ENCODE measurements around the gene CDH5. TPM values are rescaled to one million over a fixed set of nuclear protein-coding genes. Genes with fewer than 3 reads are reported as not detected.

Gene CDH5
- total and polyA plus RNA-seq, 2 donors from 2014 or later = 13.9 to 41.3 TPM

- FAIRE-seq (no peak), DNase-seq (no peak)
- Histone ChIP-seq H3K27me3 (ENCODE audit: control insufficient read depth, insufficient read depth, low read length) (no peaks in the 10 kb centered on the region), H3K9ac (ENCODE audit: low read length in 3 of 3) (peak overlapping the region in 1 of 3 donors; percentile 67), H3K36me3 (ENCODE audit: control insufficient read depth in 2 of 3, insufficient read depth in 3 of 3, low read length in 3 of 3) (no peaks in the 10 kb centered on the region), H3K4me3 (ENCODE audit: low read length in 3 of 3) (peak overlapping the region in 2 of 3 donors; percentile 33 to 47), H3K4me1 (ENCODE audit: control insufficient read depth in 2 of 3, insufficient read depth in 2 of 3, low read depth in 1 of 3, low read length in 3 of 3) (peaks cover 0 to 5% (median 0%) of the 10 kb centered on the region in 3 donors), H3K9me3 (ENCODE audit: control insufficient read depth in 2 of 3, insufficient read depth in 1 of 3, low read length in 3 of 3) (no peaks in the 10 kb centered on the region), H3K27ac (ENCODE audit: low read depth in 2 of 2, low read length in 2 of 2) (peak overlapping the region in 1 of 2 donors; percentile 82)
- intact Hi-C loops (cut with DNase I) = no loop called here
- TF ChIP-seq, protein P1, sequence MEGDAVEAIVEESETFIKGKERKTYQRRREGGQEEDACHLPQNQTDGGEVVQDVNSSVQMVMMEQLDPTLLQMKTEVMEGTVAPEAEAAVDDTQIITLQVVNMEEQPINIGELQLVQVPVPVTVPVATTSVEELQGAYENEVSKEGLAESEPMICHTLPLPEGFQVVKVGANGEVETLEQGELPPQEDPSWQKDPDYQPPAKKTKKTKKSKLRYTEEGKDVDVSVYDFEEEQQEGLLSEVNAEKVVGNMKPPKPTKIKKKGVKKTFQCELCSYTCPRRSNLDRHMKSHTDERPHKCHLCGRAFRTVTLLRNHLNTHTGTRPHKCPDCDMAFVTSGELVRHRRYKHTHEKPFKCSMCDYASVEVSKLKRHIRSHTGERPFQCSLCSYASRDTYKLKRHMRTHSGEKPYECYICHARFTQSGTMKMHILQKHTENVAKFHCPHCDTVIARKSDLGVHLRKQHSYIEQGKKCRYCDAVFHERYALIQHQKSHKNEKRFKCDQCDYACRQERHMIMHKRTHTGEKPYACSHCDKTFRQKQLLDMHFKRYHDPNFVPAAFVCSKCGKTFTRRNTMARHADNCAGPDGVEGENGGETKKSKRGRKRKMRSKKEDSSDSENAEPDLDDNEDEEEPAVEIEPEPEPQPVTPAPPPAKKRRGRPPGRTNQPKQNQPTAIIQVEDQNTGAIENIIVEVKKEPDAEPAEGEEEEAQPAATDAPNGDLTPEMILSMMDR (IDR thresholded peaks at IDR 0.05; ENCODE audit: borderline replicate concordance, extremely low read depth, insufficient read depth) = no peak
Observed at GRCh38 chr16:66367968-66368891, 1.7 kb downstream of the CDH5 start.

DNA sequence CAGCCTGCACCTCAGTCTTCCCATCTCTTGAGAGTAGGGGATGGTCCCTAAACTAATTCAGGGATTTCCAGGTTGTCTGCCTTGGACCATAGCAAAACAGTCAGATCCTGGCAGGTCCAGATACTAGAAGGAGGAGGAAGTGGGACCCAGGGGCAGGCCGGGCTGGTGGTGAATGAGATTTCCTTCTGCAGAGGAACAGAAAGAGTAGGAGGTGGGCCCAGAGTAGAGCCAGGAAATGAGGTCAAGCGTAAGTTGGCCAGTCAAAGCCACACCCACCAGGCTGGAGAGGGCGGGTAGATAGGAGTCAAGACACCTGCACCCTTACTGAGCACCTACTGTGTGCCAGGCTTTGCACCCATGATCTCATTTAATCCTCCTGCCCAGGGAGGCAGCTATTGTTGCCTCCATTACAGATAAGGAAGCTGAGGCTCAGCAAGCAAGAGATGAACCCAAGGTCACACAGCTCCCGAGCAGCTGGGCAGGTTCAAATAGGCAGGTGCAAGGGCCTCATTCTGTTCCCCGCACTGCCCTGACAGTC is 2.6 kb downstream of the CDH5 start:
- no peak for DNase-seq
- TF ChIP-seq, protein P1 (IDR thresholded peaks at IDR 0.05; ENCODE audit: borderline replicate concordance, extremely low read depth, insufficient read depth) = no peak
- intact Hi-C loops (cut with DNase I) = no loop called here
- Histone ChIP-seq H3K4me3 (ENCODE audit: low read length in 3 of 3) (peak overlapping the region in 1 of 3 donors; percentile 33), H3K9me3 (ENCODE audit: control insufficient read depth in 2 of 3, insufficient read depth in 1 of 3, low read length in 3 of 3) (no peaks in the 10 kb centered on the region), H3K27ac (ENCODE audit: low read depth in 2 of 2, low read length in 2 of 2) (peak overlapping the region in 1 of 2 donors; percentile 50), H3K4me1 (ENCODE audit: control insufficient read depth in 2 of 3, insufficient read depth in 2 of 3, low read depth in 1 of 3, low read length in 3 of 3) (peaks cover 0 to 5% (median 0%) of the 10 kb centered on the region in 3 donors), H3K36me3 (ENCODE audit: control insufficient read depth in 2 of 3, insufficient read depth in 3 of 3, low read length in 3 of 3) (no peaks in the 10 kb centered on the region), H3K27me3 (ENCODE audit: control insufficient read depth, insufficient read depth, low read length) (no peaks in the 10 kb centered on the region), H3K9ac (ENCODE audit: low read length in 3 of 3) (no peak overlapping the region)
- no peak for FAIRE-seq

DNA sequence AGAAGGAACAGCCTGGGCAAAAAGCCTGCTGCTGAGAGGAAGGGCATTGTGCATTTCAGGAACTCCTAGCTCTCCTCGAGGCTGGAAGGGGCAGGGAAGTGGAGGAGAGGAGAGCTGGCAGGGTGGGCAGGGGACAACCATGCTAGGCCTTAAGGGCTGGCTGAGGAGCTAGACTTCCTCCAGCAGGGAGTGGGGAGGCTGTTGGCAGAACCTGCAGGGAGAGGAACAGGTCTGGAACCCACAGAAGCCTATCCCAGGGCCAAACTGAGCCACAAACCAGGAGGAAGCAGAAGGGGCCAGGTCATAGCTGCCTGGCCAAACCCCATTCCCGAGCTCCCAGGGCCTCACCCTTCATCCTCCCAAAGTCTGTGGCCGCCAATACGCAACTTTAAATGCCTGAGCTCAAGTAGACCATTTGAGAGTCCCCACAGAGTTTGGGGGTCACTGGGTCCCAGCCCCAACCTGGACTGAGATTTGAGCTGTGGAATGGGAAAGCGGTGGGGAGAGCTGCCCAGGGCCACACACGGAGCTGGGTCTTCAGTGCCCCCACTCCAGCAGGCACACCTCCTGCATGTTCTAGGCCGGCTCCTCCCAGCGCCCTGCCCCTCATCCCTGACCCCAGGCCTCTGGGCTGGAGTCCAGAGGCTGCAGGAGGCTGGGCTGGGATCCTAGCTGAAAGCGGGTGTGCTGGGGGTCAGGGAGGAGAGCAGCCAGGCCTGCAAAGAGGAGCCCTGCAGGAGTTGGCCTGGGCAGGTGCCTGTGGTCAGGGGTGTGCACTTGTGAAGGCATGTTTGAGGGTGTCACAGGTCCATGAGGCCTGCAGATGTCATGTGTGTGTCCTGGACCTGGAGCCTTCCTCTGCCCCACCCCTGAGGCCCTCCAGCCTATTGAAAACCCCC is 4.5 kb downstream of the CDH5 start:
- H3K4me3 ChIP-seq (ENCODE audit: low read length in 3 of 3) = no peak overlapping the region
- peak in 1 of 5 donors; percentile 39 for DNase-seq
- TF ChIP-seq, protein P1 (IDR thresholded peaks at IDR 0.05; ENCODE audit: borderline replicate concordance, extremely low read depth, insufficient read depth) = no peak
- FAIRE-seq = no peak
- H3K9me3 ChIP-seq (ENCODE audit: control insufficient read depth in 2 of 3, insufficient read depth in 1 of 3, low read length in 3 of 3) = no peaks in the 10 kb centered on the region
- H3K27ac ChIP-seq (ENCODE audit: low read depth in 2 of 2, low read length in 2 of 2) = peak overlapping the region in 1 of 2 donors; percentile 37
- no peak overlapping the region for H3K9ac ChIP-seq (ENCODE audit: low read length in 3 of 3)
- intact Hi-C loops (cut with DNase I) = no loop called here
- no peaks in the 10 kb centered on the region for H3K27me3 ChIP-seq (ENCODE audit: control insufficient read depth, insufficient read depth, low read length)
- no peaks in the 10 kb centered on the region for H3K36me3 ChIP-seq (ENCODE audit: control insufficient read depth in 2 of 3, insufficient read depth in 3 of 3, low read length in 3 of 3)
- H3K4me1 ChIP-seq (ENCODE audit: control insufficient read depth in 2 of 3, insufficient read depth in 2 of 3, low read depth in 1 of 3, low read length in 3 of 3) = peaks cover 0 to 2% (median 0%) of the 10 kb centered on the region in 3 donors

Measured in kidney (tissue), 14 donors.